Fibroblast of villous mesenchyme (primary cell): ENCODE results near the gene S100A9. TPM values are rescaled to one million over a fixed set of nuclear protein-coding genes. Genes with fewer than 3 reads are reported as not detected.

Experiments used
- DNase-seq: peaks from one replicate; pipeline ENCODE4 v3.0.0-alpha.2; 2010; ENCODE audit warnings: low read depth
- H3K4me3 ChIP-seq: 2 replicates; pipeline ENCODE4 v1.5.1; 2011; ENCODE audit warnings: low read depth, mild to moderate bottlenecking, low read length
- total RNA-seq: library from RNA; depleted of rRNA; stranded (reverse); fragments of >200 nt; gene quantifications from 2 replicates; pipeline ENCODE4 v1.2.3, GENCODE V29; 2012
- TF ChIP-seq, protein P1 (sequence below): IDR thresholded peaks from 2 replicates; pipeline ENCODE4 v1.5.1; 2012; ENCODE audit warnings: low read depth, mild to moderate bottlenecking, low read length; ENCODE audit not compliant: insufficient read depth

S100A9 gene
- total RNA-seq, 1 donor: not detected

DNA sequence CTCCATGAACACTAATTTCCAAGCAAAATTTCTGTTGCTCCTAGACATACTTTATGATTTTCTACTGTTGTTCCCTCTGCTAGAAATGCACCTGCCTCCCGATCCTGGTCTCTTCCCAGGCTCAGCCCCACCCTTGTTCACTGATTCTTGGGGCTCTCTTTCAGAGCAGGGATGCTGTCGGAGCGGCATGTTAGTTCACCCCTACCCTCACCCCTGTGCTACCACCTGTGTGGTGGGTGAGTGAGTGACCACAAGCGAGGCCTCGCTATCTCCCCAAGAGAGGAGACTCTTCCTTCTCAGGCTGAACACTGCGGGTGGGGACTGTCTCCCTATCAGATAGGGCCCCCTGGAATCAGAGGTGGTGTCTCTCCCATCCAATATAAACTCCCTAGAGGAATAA is 38.1 kb downstream of the S100A9 start:
- TF ChIP-seq, protein P1, sequence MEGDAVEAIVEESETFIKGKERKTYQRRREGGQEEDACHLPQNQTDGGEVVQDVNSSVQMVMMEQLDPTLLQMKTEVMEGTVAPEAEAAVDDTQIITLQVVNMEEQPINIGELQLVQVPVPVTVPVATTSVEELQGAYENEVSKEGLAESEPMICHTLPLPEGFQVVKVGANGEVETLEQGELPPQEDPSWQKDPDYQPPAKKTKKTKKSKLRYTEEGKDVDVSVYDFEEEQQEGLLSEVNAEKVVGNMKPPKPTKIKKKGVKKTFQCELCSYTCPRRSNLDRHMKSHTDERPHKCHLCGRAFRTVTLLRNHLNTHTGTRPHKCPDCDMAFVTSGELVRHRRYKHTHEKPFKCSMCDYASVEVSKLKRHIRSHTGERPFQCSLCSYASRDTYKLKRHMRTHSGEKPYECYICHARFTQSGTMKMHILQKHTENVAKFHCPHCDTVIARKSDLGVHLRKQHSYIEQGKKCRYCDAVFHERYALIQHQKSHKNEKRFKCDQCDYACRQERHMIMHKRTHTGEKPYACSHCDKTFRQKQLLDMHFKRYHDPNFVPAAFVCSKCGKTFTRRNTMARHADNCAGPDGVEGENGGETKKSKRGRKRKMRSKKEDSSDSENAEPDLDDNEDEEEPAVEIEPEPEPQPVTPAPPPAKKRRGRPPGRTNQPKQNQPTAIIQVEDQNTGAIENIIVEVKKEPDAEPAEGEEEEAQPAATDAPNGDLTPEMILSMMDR: no peak
- no peak for DNase-seq
- H3K4me3 ChIP-seq: no peak overlapping the region

DNA sequence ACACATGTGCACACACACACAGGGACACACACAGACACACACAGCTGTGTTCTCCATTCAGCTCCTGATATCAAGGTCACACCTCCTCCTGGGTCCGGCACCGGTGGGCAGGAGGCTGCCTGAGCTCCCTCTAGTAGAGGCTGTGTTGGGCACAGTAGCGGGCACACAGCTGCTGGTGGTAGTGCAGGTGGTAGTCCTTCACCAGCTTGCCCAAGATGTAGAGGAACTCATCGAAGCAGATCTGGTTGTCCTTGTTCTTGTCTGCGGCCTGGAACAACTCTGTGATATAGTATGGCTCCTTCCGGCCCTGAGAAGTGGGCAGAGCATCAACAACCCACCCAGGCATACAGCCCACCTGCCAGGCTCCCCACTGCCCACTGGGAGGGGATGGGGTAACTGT is 38.8 kb downstream of the S100A9 start:
- TF ChIP-seq, protein P1: no peak
- DNase-seq: no peak
- H3K4me3 ChIP-seq: no peak overlapping the region

DNA sequence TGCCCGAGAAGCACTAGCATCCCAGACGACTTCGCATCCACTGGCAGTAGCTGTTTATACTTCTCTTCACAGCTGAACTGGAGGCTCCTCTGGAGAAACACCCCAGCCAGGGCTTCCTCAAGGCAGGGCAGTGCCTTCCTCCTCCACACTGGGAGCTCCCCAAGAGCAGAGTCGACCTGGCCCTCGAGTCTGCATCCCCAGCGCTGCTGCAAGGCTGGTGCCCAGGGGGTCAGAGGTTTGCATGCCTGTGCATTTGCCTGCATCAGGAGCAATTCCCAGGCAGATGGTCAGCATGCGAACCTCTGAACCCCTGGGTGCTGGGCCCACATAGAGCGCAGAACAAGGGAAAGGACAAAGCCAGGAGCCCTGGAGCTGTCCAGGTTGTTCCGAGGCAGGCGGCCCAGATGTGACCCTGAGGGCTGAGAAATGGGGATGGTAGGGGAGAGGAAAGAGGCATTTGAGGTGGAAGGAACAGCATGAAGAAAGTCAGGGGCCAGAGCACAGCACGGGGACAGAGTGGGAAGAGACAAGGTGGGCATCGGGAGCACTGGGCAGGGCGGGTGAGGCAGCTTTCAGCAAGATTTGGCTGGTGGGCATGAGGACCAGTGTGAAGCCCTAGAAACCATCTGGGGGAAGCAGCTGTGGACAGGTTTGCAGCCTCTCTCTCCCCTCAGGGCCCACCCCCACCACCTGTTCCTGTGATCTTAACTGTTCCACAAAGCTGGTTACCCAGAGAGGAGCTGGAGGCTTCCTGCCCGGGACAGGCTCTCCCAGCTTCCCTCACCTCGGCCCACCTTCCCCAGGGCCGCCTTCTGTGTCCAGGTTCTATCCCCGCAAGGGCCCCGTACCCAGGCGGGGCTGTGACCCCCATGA is 39.6 kb downstream of the S100A9 start:
- H3K4me3 ChIP-seq: no peak overlapping the region
- DNase-seq: no peak
- TF ChIP-seq, protein P1: no peak

DNA sequence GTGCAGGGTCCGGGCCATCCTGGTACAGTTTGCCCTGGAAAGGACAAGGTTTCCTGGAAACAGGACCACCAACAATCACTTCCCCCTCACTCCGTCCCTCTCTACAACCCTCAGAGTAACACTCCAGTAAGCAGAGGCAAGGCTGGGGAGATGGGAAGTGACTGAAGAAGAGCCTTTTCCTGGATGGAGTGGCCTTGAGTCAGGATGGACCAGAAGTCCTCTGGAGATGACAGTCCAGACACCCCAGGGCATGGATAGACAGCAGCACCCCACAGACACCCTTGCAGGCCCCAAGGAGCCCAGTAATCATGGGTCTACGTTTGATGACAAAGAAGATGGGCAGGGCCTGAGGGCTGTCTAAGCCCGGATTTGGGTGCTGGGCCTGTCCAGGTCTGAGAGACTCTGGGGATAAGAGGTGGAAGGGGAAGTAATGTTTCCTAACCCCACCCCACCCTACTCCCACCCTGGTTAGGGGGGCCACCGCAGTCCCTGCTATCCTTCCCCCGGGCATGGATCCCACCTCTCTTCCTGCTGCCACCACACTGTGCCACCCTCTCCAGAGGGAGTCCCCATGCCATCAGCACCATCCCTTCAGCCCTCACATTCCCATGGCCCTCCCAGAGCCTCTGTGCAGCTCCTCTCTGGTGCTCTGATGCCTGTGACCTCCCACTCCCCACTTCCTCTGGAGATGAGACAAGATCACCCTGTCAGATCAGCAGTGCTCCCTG is 40.4 kb downstream of the S100A9 start:
- no peak overlapping the region for H3K4me3 ChIP-seq
- TF ChIP-seq, protein P1: no peak
- no peak for DNase-seq

DNA sequence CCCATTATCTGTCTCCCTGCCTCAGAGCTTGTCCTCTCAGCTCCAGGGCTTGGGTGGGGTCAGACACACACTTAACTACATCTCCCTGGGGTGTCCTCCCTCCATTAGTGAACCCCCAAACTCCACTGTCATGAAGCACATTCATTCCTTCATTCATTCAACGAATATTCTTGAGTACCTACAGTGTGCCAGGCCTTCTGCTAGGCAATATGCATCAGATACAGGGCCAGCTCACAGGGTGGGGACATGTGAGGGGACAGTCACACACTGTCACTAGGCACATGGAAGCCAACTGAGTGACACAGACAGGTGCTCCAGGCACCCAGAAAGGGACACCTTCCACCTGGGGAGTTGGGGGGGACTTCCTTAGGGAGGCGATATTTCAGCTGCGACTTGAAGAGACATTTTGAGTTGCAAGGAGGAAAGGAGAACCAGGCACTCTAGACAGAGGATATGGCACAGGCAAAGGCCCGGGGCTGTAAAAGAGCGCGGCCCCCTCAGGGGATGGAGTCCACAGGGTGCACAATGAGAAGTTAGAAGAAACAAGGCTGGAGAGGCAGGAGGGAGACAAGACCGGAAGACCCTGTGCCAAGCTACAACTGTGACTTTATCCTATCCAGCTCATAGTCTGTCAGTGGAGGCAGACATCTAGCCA is 41.9 kb downstream of the S100A9 start:
- TF ChIP-seq, protein P1: no peak
- DNase-seq: no peak
- H3K4me3 ChIP-seq: no peak overlapping the region

DNA sequence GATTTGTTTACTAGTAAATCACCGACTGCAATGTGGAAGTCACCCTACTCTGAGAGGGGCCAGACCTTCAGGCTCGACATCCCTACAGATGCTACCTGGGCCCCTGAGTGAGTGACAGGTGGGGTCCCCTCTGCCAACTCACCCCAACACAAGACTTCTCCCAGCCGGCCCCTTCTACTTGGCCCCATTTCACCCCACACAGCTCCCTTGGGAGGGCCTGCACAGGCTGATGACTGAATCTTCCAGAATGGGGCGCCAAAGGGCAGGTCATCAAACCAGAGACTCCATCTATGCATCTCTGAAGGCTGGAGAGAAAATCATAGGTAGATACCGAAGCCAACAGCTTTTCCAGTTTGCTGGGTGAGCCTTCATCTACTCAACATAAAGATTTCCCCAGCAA is 42.6 kb downstream of the S100A9 start:
- TF ChIP-seq, protein P1: peak; percentile 15
- H3K4me3 ChIP-seq: no peak overlapping the region
- no peak for DNase-seq
